Calu3 (cell line): ENCODE measurements around the gene NEK9. TPM values are rescaled to one million over a fixed set of nuclear protein-coding genes. Genes with fewer than 3 reads are reported as not detected.

Experiments used
- BruUV-seq: library from RNA; stranded (reverse); fragments of 400-500 nt; replicated peaks from 2 replicates; lab custom pipeline; 2021; lab: Mats Ljungman, UMichigan
- CTCF ChIA-PET: fragments of 300-600 bp; sonication (Branson Sonifier 250); formaldehyde crosslinking; loops from one replicate; lab custom pipeline; 2022; ENCODE audit warnings: antibody characterized with exemption; lab: Charles Lee
- DNase-seq: peaks from one replicate; pipeline ENCODE4 v3.0.0; 2022
- H3K27ac Mint-ChIP-seq: one replicate; pipeline ENCODE4 v1.8.0; 2022; ENCODE audit warnings: mixed read lengths; ENCODE audit not compliant: unreplicated experiment
- H3K27me3 Mint-ChIP-seq: one replicate; pipeline ENCODE4 v1.8.0; 2022; ENCODE audit warnings: mixed read lengths; ENCODE audit not compliant: unreplicated experiment
- H3K36me3 Mint-ChIP-seq: one replicate; pipeline ENCODE4 v1.8.0; 2022; ENCODE audit warnings: mild to moderate bottlenecking, moderate library complexity, mixed read lengths; ENCODE audit not compliant: insufficient read depth, unreplicated experiment
- H3K4me1 Mint-ChIP-seq: one replicate; pipeline ENCODE4 v1.8.0; 2022; ENCODE audit warnings: mild to moderate bottlenecking, low read depth, mixed read lengths; ENCODE audit not compliant: unreplicated experiment
- H3K4me3 Mint-ChIP-seq: one replicate; pipeline ENCODE4 v1.8.0; 2022; ENCODE audit warnings: mild to moderate bottlenecking, low read depth, moderate library complexity, mixed read lengths; ENCODE audit not compliant: unreplicated experiment
- H3K9me3 Mint-ChIP-seq: one replicate; pipeline ENCODE4 v1.8.0; 2022; ENCODE audit warnings: low read depth, mixed read lengths; ENCODE audit not compliant: unreplicated experiment
- CTCF ChIP-seq: fragments of 200-600 bp; IDR thresholded peaks from one replicate; pipeline ENCODE4 v1.8.0; 2022; ENCODE audit warnings: antibody characterized with exemption; ENCODE audit not compliant: unreplicated experiment
- intact Hi-C: fragments of 100-400 bp; cut with micrococcal nuclease; formaldehyde crosslinking; loops from one replicate; pipeline ENCODE4 v1.10.0; 2022; ENCODE audit not compliant: unreplicated experiment
- total RNA-seq: library from RNA; stranded (reverse); gene quantifications from 2 replicates; pipeline ENCODE4 v1.2.3, GENCODE V29; 2022

Gene NEK9
- total RNA-seq, 1 experiment from 2014 or later, result 63.4 TPM

GRCh38 chr14:75066691-75067090, 60.2 kb downstream of the NEK9 start:
- no peaks in the 10 kb centered on the region for H3K27me3 Mint-ChIP-seq
- H3K4me1 Mint-ChIP-seq, result peaks cover 12% of the 10 kb centered on the region
- no peak overlapping the region for H3K27ac Mint-ChIP-seq
- TF ChIP-seq CTCF, result no peak
- H3K9me3 Mint-ChIP-seq, result no peaks in the 10 kb centered on the region
- peaks cover 21% of the 10 kb centered on the region for H3K36me3 Mint-ChIP-seq
- H3K4me3 Mint-ChIP-seq, result no peak overlapping the region
- intact Hi-C loops, result no loop called here
- CTCF ChIA-PET, result no interaction called here
- no peak for DNase-seq
- no TSS peak for BruUV-seq

- peak overlapping the region; percentile 98 for H3K4me3 Mint-ChIP-seq
- intact Hi-C loops, result no loop called here
- H3K4me1 Mint-ChIP-seq, result peaks cover 12% of the 10 kb centered on the region
Observed at GRCh38 chr14:75064205-75064567, 62.7 kb downstream of the NEK9 start.

GRCh38 chr14:75063491-75064204, 63.2 kb downstream of the NEK9 start, which contains the start of gene ACYP1:
ACYP1 (minus strand) TSS chr14:75064024; CDS start chr14:75063553, 471 bp downstream.
- no peak for TF ChIP-seq CTCF
- no TSS peak for BruUV-seq
- peak within 1 kb of the TSS; percentile 88 for H3K27ac Mint-ChIP-seq
- CTCF ChIA-PET, result interaction anchor here (0.5 to 1.1 kb wide), 5 partner anchors 22 to 437 kb away, joined by 3 to 5 read pairs (median 3); no protein-coding TSS in a partner anchor
- no peaks in the 10 kb centered on the region for H3K27me3 Mint-ChIP-seq
- peak; percentile 95 for DNase-seq
- H3K4me1 Mint-ChIP-seq, result peaks cover 12% of the 10 kb centered on the region
- H3K9me3 Mint-ChIP-seq, result no peaks in the 10 kb centered on the region
- peaks cover 23% of the 10 kb centered on the region for H3K36me3 Mint-ChIP-seq
- peak within 1 kb of the TSS; percentile 98 for H3K4me3 Mint-ChIP-seq
- intact Hi-C loops, result no loop called here

More at GRCh38 chr14:75064205-75064567, 62.7 kb downstream of the NEK9 start:
- Mint-ChIP-seq H3K27ac (peak overlapping the region; percentile 88), H3K9me3 (no peaks in the 10 kb centered on the region), H3K27me3 (no peaks in the 10 kb centered on the region), H3K36me3 (peaks cover 22% of the 10 kb centered on the region)
- no peak for DNase-seq
- no TSS peak for BruUV-seq
- CTCF ChIA-PET, result interaction anchor here (0.5 to 1.1 kb wide), 4 partner anchors 23 to 103 kb away, joined by 3 to 4 read pairs (median 3); no protein-coding TSS in a partner anchor
- TF ChIP-seq CTCF, result no peak

GRCh38 chr14:75063013-75063412, 63.8 kb downstream of the NEK9 start:
- H3K4me1 Mint-ChIP-seq, result peaks cover 12% of the 10 kb centered on the region
- H3K4me3 Mint-ChIP-seq, result peak overlapping the region; percentile 98
- TF ChIP-seq CTCF, result no peak
- intact Hi-C loops, result no loop called here
- H3K27ac Mint-ChIP-seq, result peak overlapping the region; percentile 88
- BruUV-seq, result TSS peak; percentile 33
- no peaks in the 10 kb centered on the region for H3K27me3 Mint-ChIP-seq
- no peaks in the 10 kb centered on the region for H3K9me3 Mint-ChIP-seq
- no peak for DNase-seq
- H3K36me3 Mint-ChIP-seq, result peaks cover 29% of the 10 kb centered on the region
- CTCF ChIA-PET, result interaction anchor here (0.7 kb wide), 1 partner anchor 43 kb away, joined by 4 read pairs; no protein-coding TSS in a partner anchor
